Stomach smooth muscle (tissue), 2 donors: Measurements from ENCODE around the gene ACKR2.
"Not testable (repeated sequence)": the region's sequence is repeated elsewhere in the genome, so short reads cannot be mapped to it uniquely, and the experiment has no call there.

Source experiments
- H3K27ac ChIP-seq: one replicate; pipeline ENCODE4 v1.7.0; 2013; ENCODE audit warnings: mild to moderate bottlenecking, low read length, inconsistent platforms
- H3K27me3 ChIP-seq, 2 donors: one replicate each; pipeline ENCODE4 v1.7.0; 2013; ENCODE audit warnings: low read length in 2 of 2; ENCODE audit not compliant: insufficient read depth in 2 of 2, control insufficient read depth in 1 of 2
- H3K36me3 ChIP-seq, 2 donors: one replicate each; pipeline ENCODE4 v1.7.0; 2013; ENCODE audit warnings: low read length in 2 of 2; ENCODE audit not compliant: control insufficient read depth in 2 of 2, insufficient read depth in 2 of 2
- H3K4me1 ChIP-seq: one replicate; pipeline ENCODE4 v1.7.0; 2013; ENCODE audit warnings: low read length; ENCODE audit not compliant: control insufficient read depth, insufficient read depth
- H3K4me3 ChIP-seq, 2 donors: one replicate each; pipeline ENCODE4 v1.7.0; 2013; ENCODE audit warnings: low read length in 2 of 2
- H3K9ac ChIP-seq, 2 donors: one replicate each; pipeline ENCODE4 v1.7.0; 2013; ENCODE audit warnings: low read length in 2 of 2, mild to moderate bottlenecking in 1 of 2
- H3K9me3 ChIP-seq, 2 donors: one replicate each; pipeline ENCODE4 v1.7.0; 2013; ENCODE audit warnings: low read length in 2 of 2; ENCODE audit not compliant: control insufficient read depth in 2 of 2
- donor health status: healthy.
- donor health status: Pancreatic carcinoma.

The ACKR2 gene

GRCh38 chr3:42801784-42802183 is 7.5 kb upstream of the ACKR2 start:
- Histone ChIP-seq H3K4me1 (peaks cover 33% of the 10 kb centered on the region), H3K4me3 (no peak overlapping the region), H3K27ac (peak overlapping the region; percentile 31), H3K9me3 (no peaks in the 10 kb centered on the region), H3K9ac (peak overlapping the region in 1 of 2 donors; percentile 85), H3K27me3 (no peaks in the 10 kb centered on the region), H3K36me3 (no peaks in the 10 kb centered on the region)

- Histone ChIP-seq H3K4me3 (peak overlapping the region; percentile 82 to 95), H3K9me3 (no peaks in the 10 kb centered on the region), H3K27me3 (no peaks in the 10 kb centered on the region), H3K4me1 (peaks cover 33% of the 10 kb centered on the region), H3K9ac (peak overlapping the region; percentile 85 to 98), H3K27ac (peak overlapping the region; percentile 97), H3K36me3 (no peaks in the 10 kb centered on the region)
These were observed 6.3 kb upstream of the ACKR2 start for GRCh38 chr3:42802876-42803413.

GRCh38 chr3:42803414-42804105 is 5.7 kb upstream of the ACKR2 start:
- peak overlapping the region; percentile 82 to 95 for H3K4me3 ChIP-seq
- peaks cover 33% of the 10 kb centered on the region for H3K4me1 ChIP-seq
- H3K9me3 ChIP-seq, result no peaks in the 10 kb centered on the region
- no peaks in the 10 kb centered on the region for H3K27me3 ChIP-seq
- no peaks in the 10 kb centered on the region for H3K36me3 ChIP-seq
- H3K27ac ChIP-seq, result peak overlapping the region; percentile 97
- H3K9ac ChIP-seq, result peak overlapping the region; percentile 85 to 98

- peak within 1 kb of the TSS; percentile 85 to 98 for H3K9ac ChIP-seq
- H3K9me3 ChIP-seq, result no peaks in the 10 kb centered on the region
- peak within 1 kb of the TSS; percentile 82 to 95 for H3K4me3 ChIP-seq
- H3K27ac ChIP-seq, result peak within 1 kb of the TSS; percentile 97
- H3K27me3 ChIP-seq, result no peaks in the 10 kb centered on the region
- no peaks in the 10 kb centered on the region for H3K36me3 ChIP-seq
- H3K4me1 ChIP-seq, result peaks cover 32% of the 10 kb centered on the region
These were observed 5.0 kb upstream of the ACKR2 start, which contains the start of gene HIGD1A for GRCh38 chr3:42804106-42804830. Gene HIGD1A, minus strand, starts transcription at chr3:42804490. Its CDS starts 10,237 bp downstream, at chr3:42794253.

GRCh38 chr3:42804831-42805132 is 4.5 kb upstream of the ACKR2 start:
- H3K36me3 ChIP-seq, result no peaks in the 10 kb centered on the region
- H3K4me1 ChIP-seq, result peaks cover 27% of the 10 kb centered on the region
- H3K27ac ChIP-seq, result peak overlapping the region; percentile 97

GRCh38 chr3:42805141-42805821 is 4.0 kb upstream of the ACKR2 start:
- H3K9ac ChIP-seq, result peak overlapping the region in 1 of 2 donors; percentile 85
- peak overlapping the region; percentile 80 to 95 for H3K4me3 ChIP-seq
- peaks cover 22% of the 10 kb centered on the region for H3K4me1 ChIP-seq
- H3K36me3 ChIP-seq, result no peaks in the 10 kb centered on the region
- no peak overlapping the region for H3K27ac ChIP-seq
- H3K27me3 ChIP-seq, result no peaks in the 10 kb centered on the region
- no peaks in the 10 kb centered on the region for H3K9me3 ChIP-seq

More at GRCh38 chr3:42804831-42805132, 4.5 kb upstream of the ACKR2 start:
- no peaks in the 10 kb centered on the region for H3K9me3 ChIP-seq
- H3K9ac ChIP-seq, result peak overlapping the region; percentile 85
- H3K4me3 ChIP-seq, result peak overlapping the region; percentile 80 to 95
- no peaks in the 10 kb centered on the region for H3K27me3 ChIP-seq

- no peak overlapping the region for H3K9ac ChIP-seq
- H3K27ac ChIP-seq, result no peak overlapping the region
- H3K9me3 ChIP-seq, result no peaks in the 10 kb centered on the region
- H3K4me1 ChIP-seq, result peaks cover 8% of the 10 kb centered on the region
- H3K27me3 ChIP-seq, result no peaks in the 10 kb centered on the region
- H3K4me3 ChIP-seq, result no peak overlapping the region
- no peaks in the 10 kb centered on the region for H3K36me3 ChIP-seq
These were observed 1.3 kb upstream of the ACKR2 start for GRCh38 chr3:42807929-42808328.

GRCh38 chr3:42810706-42811105 is 1.5 kb downstream of the ACKR2 start:
- H3K9ac ChIP-seq, H3K27ac ChIP-seq, H3K36me3 ChIP-seq, H3K27me3 ChIP-seq, H3K4me1 ChIP-seq, H3K9me3 ChIP-seq, H3K4me3 ChIP-seq: not testable (repeated sequence)

- not testable (repeated sequence) for H3K4me1 ChIP-seq, H3K9ac ChIP-seq, H3K27me3 ChIP-seq, H3K27ac ChIP-seq, H3K36me3 ChIP-seq, H3K9me3 ChIP-seq, H3K4me3 ChIP-seq
These were observed 2.1 kb downstream of the ACKR2 start for GRCh38 chr3:42811118-42811883.

- Histone ChIP-seq H3K27ac (no peak overlapping the region), H3K9ac (no peak overlapping the region), H3K4me3 (no peak overlapping the region), H3K36me3 (no peaks in the 10 kb centered on the region), H3K27me3 (no peaks in the 10 kb centered on the region), H3K4me1 (peaks cover 9% of the 10 kb centered on the region), H3K9me3 (no peaks in the 10 kb centered on the region)
These were observed 5.0 kb downstream of the ACKR2 start for GRCh38 chr3:42814246-42814645.
